Lower leg skin (tissue), 4 donors: Measurements from ENCODE around the gene PCED1B. TPM values are rescaled to one million over a fixed set of nuclear protein-coding genes. Genes with fewer than 3 reads are reported as not detected.
"Not testable (repeated sequence)": the region's sequence is repeated elsewhere in the genome, so short reads cannot be mapped to it uniquely, and the experiment has no call there.

Experiments used
- DNase-seq, 2 donors: peaks; one replicate each; pipeline ENCODE4 v3.0.0-alpha.2; 2019; ENCODE audit warnings: low spot score in 2 of 2
- H3K4me3 ChIP-seq: fragments of 200-600 bp; sonication (generic); 2 replicates; pipeline ENCODE4 v1.5.1; 2017; ENCODE audit warnings: mild to moderate bottlenecking, low read depth; ENCODE audit not compliant: poor library complexity, severe bottlenecking
- POLR2A ChIP-seq, 2 donors: fragments of 450-650 bp; IDR thresholded peaks; one replicate each; pipeline ENCODE4 v1.6.1; 2016 to 2017; ENCODE audit warnings: antibody characterized with exemption in 2 of 2, mild to moderate bottlenecking in 1 of 2, moderate library complexity in 1 of 2
- WGBS, 2 donors: methylation state at CpG; one replicate each; pipeline ENCODE4 v1.1.5; 2018; 5-methylcytosine and 5-hydroxymethylcytosine counted together
- intact Hi-C: fragments of 100-400 bp; cut with DNase I; formaldehyde crosslinking; loops from one replicate; pipeline ENCODE4 v1.15.0; 2023; ENCODE audit warnings: low total_unique reads
- total RNA-seq, 4 donors: library from RNA; depleted of rRNA; stranded (reverse); fragments of >200 nt; gene quantifications; one replicate each; pipeline ENCODE4 v1.1.0, GENCODE V29; 2016
- TF ChIP-seq, protein P1 (sequence below), 3 donors: fragments of 450-650 bp; IDR thresholded peaks; one replicate each; pipeline ENCODE4 v1.5.1; 2016; ENCODE audit warnings: antibody characterized with exemption in 3 of 3, mild to moderate bottlenecking in 3 of 3, moderate library complexity in 2 of 3

PCED1B gene
- total RNA-seq, 4 donors from 2014 or later, result 0.23 to 3.0 (median 0.73) TPM

DNA sequence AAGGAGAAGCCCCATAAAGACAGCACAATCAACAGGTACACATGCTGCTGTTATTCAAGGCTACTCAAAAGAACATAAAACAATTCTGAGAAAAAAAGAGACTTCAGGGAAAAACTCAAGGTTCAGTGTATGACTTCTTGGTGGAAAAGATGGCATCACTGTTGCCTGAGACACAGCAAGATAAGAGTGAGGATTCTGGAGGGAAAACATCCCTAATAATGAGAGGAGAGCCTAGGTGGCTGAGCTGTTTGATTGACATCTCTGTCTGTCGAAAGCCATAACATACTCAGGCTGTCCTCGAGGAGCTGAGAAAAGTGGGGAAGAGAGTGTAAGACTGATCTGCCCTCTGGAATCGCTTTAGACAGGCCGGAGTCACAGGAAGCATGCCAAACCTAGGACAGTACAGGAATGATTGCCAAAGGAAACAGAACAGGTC lies 193.8 kb downstream of the PCED1B start:
- H3K4me3 ChIP-seq, result no peak overlapping the region
- no peak for DNase-seq
- TF ChIP-seq POLR2A (IDR thresholded peaks at IDR 0.05), result no peak
- TF ChIP-seq, protein P1, sequence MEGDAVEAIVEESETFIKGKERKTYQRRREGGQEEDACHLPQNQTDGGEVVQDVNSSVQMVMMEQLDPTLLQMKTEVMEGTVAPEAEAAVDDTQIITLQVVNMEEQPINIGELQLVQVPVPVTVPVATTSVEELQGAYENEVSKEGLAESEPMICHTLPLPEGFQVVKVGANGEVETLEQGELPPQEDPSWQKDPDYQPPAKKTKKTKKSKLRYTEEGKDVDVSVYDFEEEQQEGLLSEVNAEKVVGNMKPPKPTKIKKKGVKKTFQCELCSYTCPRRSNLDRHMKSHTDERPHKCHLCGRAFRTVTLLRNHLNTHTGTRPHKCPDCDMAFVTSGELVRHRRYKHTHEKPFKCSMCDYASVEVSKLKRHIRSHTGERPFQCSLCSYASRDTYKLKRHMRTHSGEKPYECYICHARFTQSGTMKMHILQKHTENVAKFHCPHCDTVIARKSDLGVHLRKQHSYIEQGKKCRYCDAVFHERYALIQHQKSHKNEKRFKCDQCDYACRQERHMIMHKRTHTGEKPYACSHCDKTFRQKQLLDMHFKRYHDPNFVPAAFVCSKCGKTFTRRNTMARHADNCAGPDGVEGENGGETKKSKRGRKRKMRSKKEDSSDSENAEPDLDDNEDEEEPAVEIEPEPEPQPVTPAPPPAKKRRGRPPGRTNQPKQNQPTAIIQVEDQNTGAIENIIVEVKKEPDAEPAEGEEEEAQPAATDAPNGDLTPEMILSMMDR (IDR thresholded peaks at IDR 0.05), result no peak
- intact Hi-C loops, result no loop called here
- 69 to 75% methylated on average over 4 of the region's 4 CpGs for WGBS, 2 donors

GRCh38 chr12:47274760-47275159 lies 195.3 kb downstream of the PCED1B start:
- 83 to 89% methylated on average over 2 of the region's 2 CpGs for WGBS, 2 donors
- TF ChIP-seq, protein P1 (IDR thresholded peaks at IDR 0.05), result no peak
- TF ChIP-seq POLR2A (IDR thresholded peaks at IDR 0.05), result no peak
- H3K4me3 ChIP-seq, result no peak overlapping the region
- intact Hi-C loops, result no loop called here
- DNase-seq, result no peak

DNA sequence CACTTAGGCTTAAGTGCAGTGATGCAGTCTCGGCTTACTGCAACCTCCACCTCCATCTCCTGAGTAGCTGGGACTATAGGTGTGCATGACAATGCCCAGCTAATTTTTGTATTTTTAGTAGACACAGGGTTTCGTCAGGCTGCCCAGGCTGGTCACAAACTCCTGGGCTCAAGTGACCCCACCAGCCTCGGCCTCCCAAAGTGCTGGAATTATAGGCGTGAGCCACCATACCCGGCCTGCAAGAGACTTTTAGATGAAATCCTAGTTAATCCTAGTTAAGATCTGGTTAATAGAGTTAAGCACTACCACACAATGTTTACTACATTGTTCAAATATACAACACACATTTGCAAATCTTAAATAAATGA lies 196.8 kb downstream of the PCED1B start:
- no peak for DNase-seq
- TF ChIP-seq, protein P1 (IDR thresholded peaks at IDR 0.05), result no peak
- no peak for TF ChIP-seq POLR2A (IDR thresholded peaks at IDR 0.05)
- intact Hi-C loops, result no loop called here
- no peak overlapping the region for H3K4me3 ChIP-seq
- WGBS, 2 donors, result 88 to 92% methylated on average over 5 of the region's 5 CpGs

DNA sequence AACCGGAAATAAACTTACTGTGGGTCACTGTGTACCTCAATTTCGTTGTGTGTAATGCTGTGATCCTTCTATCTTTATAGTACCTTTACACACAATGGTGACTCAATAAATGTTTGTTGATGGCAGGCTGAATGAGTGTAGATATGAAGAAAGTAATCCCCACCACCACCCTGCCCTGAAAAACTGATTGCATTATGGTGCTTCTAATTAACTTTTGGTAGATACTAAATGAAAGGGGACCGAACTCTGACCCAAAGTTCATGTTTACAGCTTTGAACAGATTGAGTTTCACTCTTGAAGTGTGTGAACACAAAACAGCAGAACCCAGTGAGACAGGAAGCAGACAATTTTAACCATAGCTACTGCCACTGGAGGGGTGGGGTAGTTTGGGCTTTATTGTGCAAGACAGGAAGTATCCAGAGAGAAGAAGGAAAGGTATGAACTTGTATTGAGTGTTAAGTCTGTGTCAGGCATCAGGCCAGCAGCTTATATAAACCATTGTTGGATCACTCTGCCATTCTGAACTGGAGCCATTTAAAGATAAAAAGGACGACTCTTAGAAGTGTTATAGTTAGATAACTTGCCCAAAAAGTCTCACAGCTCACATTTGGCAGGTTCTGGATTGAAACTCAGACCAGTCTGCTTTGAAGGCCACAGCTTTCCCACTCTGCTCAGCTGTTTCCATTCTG lies 197.3 kb downstream of the PCED1B start:
- H3K4me3 ChIP-seq, result no peak overlapping the region
- DNase-seq, result peak in 1 of 2 donors; percentile 51
- TF ChIP-seq, protein P1 (IDR thresholded peaks at IDR 0.05), result no peak
- TF ChIP-seq POLR2A (IDR thresholded peaks at IDR 0.05), result no peak
- intact Hi-C loops, result no loop called here
- 40 to 48% methylated on average over 4 of the region's 4 CpGs for WGBS, 2 donors

GRCh38 chr12:47277972-47278448 lies 198.6 kb downstream of the PCED1B start:
- intact Hi-C loops, result no loop called here
- no peak overlapping the region for H3K4me3 ChIP-seq
- WGBS, 2 donors, result 67 to 68% methylated on average over 1 of the region's 1 CpG
- no peak for DNase-seq
- TF ChIP-seq POLR2A (IDR thresholded peaks at IDR 0.05), result no peak
- TF ChIP-seq, protein P1 (IDR thresholded peaks at IDR 0.05), result no peak

- 95 to 98% methylated on average over 8 of the region's 8 CpGs for WGBS, 2 donors
- H3K4me3 ChIP-seq, intact Hi-C loops, DNase-seq: not testable (repeated sequence)
These were observed 200.3 kb downstream of the PCED1B start for GRCh38 chr12:47279758-47280157.
